Measurements from ENCODE around the gene FKBP8. TPM values are rescaled to one million over a fixed set of nuclear protein-coding genes. Genes with fewer than 3 reads are reported as not detected.

The FKBP8 gene
- polyA plus RNA-seq, 1 donor = 113 TPM

DNA sequence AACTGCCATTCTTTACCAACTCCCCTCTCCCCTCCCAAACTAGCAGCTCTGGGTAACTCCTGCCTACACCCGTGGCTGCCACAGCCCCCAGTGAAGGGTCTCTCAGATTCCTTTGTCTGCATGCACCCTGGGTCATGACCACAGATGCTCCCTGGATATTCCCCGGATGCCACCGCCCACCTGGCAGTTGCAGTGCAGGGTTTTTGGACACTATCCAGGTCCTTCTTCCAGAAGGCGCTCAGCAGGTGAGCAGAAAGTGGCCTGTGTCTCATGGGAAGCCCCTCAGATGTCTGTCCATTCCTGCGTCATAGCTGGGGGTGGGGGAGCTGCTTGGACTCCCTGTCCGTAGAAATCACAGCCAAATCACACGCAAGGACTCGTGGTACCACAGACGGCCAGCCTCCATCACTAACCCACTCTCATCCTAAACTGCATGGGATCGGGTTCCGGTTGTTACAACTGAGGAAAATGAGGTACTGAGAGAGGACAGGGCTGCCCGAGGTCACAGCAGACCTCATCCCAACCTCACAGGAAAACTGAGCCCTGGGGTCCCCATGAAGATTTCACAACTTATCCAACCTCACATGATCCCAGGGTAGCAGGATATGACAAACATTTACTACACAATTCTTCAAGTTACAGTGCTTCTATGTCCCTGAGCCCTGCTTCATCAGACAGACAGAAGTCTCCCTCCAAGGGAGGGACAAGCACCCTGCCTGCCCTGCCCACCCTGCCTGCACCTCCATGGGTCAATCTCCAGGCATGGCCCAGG, 60.1 kb downstream of the FKBP8 start:
- DNase-seq (ENCODE audit: low read depth) = no peak

Other genes with a start within 250 kb of the FKBP8 start
- gene LSM4, start 220.5 kb downstream of the FKBP8 start, polyA plus RNA-seq (ENCODE audit: insufficient read length) = 87.8 TPM
- gene PGPEP1, start 203.0 kb downstream of the FKBP8 start, polyA plus RNA-seq (ENCODE audit: insufficient read length) = 8.1 TPM
- gene GDF15, start 157.4 kb downstream of the FKBP8 start, polyA plus RNA-seq (ENCODE audit: insufficient read length) = 0.30 TPM
- gene LRRC25, start 146.0 kb downstream of the FKBP8 start, polyA plus RNA-seq (ENCODE audit: insufficient read length) = 1.6 TPM
- gene SSBP4, start 124.2 kb downstream of the FKBP8 start, polyA plus RNA-seq (ENCODE audit: insufficient read length) = 94.6 TPM
- gene ISYNA1, start 105.4 kb downstream of the FKBP8 start, polyA plus RNA-seq (ENCODE audit: insufficient read length) = 164 TPM
- 16.8 TPM for gene ELL, start 21.5 kb downstream of the FKBP8 start, polyA plus RNA-seq (ENCODE audit: insufficient read length)
- gene KXD1, start 14.3 kb upstream of the FKBP8 start, polyA plus RNA-seq (ENCODE audit: insufficient read length) = 71.3 TPM
- gene UBA52, start 28.3 kb upstream of the FKBP8 start, polyA plus RNA-seq (ENCODE audit: insufficient read length) = 1,288 TPM
- gene REX1BD, start 45.2 kb upstream of the FKBP8 start, polyA plus RNA-seq (ENCODE audit: insufficient read length) = 33.4 TPM
- 14.8 TPM for gene CRLF1, start 63.2 kb upstream of the FKBP8 start, polyA plus RNA-seq (ENCODE audit: insufficient read length)
- 8.9 TPM for gene TMEM59L, start 69.3 kb upstream of the FKBP8 start, polyA plus RNA-seq (ENCODE audit: insufficient read length)
- gene KLHL26, start 93.5 kb upstream of the FKBP8 start, polyA plus RNA-seq (ENCODE audit: insufficient read length) = 4.4 TPM
- 15.2 TPM for gene CRTC1, start 140.1 kb upstream of the FKBP8 start, polyA plus RNA-seq (ENCODE audit: insufficient read length)
- 4.0 TPM for gene COMP, start 247.7 kb upstream of the FKBP8 start, polyA plus RNA-seq (ENCODE audit: insufficient read length)